Measurements from ENCODE around the gene FCER2.
A peak's percentile ranks its signal among the peaks of the same experiment; 100 is the strongest.
"Not testable (repeated sequence)": the region's sequence is repeated elsewhere in the genome, so short reads cannot be mapped to it uniquely, and the experiment has no call there.

Gene FCER2, protein sequence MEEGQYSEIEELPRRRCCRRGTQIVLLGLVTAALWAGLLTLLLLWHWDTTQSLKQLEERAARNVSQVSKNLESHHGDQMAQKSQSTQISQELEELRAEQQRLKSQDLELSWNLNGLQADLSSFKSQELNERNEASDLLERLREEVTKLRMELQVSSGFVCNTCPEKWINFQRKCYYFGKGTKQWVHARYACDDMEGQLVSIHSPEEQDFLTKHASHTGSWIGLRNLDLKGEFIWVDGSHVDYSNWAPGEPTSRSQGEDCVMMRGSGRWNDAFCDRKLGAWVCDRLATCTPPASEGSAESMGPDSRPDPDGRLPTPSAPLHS

DNA sequence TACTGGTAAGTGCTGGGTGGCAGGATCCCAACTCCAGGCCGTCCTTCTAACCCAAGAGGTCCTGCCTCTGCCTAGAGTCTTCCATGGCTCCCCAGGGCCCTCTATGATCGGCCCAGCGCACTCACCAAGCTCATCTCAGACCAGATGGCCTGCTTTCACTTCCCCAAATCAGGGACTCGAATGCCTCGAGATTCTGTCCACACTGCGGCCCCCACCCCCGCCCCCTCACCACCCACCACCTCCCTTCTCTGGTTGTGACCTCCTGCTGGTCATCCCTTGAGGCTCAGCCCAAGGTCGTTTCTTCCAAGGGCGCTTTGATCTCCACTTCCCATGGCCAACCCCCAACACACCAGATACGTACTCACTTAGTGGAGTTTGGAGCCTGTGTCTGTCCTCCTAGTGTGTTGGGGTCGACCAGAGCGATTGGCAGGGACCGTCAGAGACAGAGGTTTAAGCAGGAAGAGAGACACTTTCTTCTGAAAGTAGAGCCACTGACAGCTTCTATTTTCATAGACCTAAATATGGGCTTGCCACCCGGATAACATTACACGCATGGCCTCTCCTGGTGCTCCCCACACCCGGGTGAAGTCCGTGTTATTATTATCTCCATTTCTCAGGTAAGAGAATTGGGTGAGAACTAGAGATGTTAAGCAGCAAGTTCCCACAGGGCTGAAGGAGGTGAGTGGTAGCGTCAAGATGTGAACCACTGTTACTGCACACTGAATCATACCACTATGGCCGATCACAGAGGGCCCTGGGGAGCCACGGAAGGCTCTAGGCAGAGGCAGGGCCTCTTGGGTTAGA, at the start of gene FCER2:
FCER2 (minus strand) TSS at position 478 of the 804 bp plus-strand sequence. CDS start 2,371 bp downstream, outside the sequence.
- FAIRE-seq (peak; percentile 98), DNase-seq (ENCODE audit: insufficient read length, low spot score) (no peak)

DNA sequence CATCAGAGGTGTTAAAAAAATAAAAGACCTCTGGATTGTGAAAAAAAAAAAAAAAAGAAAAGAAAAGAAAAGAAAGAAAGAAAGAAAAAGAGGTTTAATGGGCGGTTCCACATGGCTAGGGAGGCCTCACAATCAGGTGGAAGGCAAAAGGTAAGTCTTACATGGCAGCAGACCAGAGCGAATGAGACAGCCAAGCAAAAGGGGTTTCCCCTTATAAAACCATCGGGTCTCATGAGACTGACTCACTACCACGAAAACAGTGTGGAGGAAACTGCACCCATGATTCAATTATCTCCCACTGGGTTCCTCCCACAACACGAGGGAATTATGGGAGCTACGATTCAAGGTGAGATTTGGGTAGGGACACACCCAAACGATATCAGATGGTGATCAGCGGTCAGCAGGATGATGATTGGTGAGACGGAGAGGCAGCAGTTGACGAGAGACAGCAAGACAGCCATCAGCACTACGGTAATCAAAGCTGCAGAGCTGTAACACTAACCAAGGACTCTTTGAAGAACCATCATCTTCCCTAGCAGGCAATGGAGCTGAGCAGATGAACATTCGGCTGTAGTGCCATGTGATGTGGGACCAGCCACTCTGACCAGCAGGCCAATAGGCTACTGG, 49.3 kb upstream of the FCER2 start:
- peak; percentile 59 for FAIRE-seq

GRCh38 chr19:7748756-7749155, 46.8 kb upstream of the FCER2 start:
- DNase-seq (ENCODE audit: insufficient read length, low spot score) = no peak
- no peak for FAIRE-seq

More for the DNA sequence above, 49.3 kb upstream of the FCER2 start:
- DNase-seq (ENCODE audit: insufficient read length, low spot score) = no peak

- no peak for FAIRE-seq
- no peak for DNase-seq (ENCODE audit: insufficient read length, low spot score)
Observed at GRCh38 chr19:7748171-7748570, 46.2 kb upstream of the FCER2 start.

DNA sequence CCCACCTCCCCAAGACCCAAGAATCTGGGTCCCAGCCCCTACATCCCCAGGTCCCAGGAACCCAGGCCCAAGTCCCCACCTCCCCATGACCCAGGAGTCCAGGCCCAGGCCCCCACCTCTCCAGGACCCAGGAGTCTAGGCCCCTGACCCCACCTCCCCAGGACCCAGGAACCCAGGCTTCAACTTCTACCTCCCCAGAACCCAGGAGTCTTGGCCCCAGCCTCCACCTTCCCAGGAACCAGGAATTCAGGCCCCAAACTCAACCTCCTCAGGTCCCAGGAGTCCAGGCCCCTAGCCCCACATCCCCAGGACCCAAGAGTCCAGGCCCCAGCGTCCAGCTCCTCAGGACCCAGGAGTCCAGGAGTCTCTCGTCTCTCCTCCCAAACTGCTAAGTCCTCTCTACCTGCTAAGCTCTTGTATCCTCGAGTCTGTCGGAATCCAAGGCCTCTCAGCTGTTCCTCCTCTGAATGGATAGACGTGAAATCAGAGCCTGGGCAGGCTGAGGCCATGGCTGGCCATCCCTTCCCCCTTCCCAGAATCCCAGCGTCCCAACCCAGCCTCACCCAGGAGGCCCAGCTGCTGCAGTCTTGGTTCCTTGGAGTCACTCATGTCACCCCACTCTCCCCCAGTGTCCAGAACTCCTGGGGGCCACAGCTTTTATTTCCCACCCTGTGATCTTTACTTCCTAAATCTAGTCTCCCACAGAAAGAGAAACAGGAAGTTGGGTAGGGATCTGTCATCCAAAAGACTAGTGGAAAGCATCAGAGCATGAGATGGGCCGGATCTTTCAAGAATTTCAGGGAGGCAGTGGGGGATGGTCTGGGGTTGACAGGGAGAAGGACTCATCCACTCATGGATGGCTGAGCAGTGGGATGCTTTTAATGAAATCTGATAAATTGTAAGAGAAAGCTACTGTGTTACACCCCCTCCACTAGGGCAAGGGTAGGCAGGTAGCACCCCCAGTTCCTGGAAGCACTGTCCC, 45.3 kb upstream of the FCER2 start, which contains the start of gene CD209:
CD209 (minus strand) TSS at position 632 of the 982 bp plus-strand sequence; CDS start at position 609, 23 bp downstream.
- no peak for DNase-seq (ENCODE audit: insufficient read length, low spot score)
- no peak for FAIRE-seq

DNA sequence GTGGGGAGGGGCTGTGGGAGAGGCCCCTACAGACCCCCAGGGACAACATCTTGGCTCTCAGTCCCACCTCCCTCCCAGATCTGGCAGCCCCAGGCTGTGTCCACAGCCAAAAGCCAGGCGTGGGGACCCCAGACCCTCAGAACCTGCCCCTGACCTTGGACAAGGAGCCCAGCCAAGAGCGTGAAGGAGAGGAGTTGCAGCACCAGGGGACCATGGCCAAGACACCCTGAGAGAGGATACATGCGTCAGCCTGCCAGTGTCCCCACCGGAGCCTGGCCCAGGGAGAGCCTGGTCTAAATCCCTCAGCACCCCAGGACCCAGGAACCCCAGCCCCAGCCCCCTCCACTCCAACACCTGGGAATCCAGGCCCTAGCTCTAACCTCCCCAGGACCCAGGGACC, 44.4 kb upstream of the FCER2 start:
- not testable (repeated sequence) for DNase-seq (ENCODE audit: insufficient read length, low spot score); FAIRE-seq

DNA sequence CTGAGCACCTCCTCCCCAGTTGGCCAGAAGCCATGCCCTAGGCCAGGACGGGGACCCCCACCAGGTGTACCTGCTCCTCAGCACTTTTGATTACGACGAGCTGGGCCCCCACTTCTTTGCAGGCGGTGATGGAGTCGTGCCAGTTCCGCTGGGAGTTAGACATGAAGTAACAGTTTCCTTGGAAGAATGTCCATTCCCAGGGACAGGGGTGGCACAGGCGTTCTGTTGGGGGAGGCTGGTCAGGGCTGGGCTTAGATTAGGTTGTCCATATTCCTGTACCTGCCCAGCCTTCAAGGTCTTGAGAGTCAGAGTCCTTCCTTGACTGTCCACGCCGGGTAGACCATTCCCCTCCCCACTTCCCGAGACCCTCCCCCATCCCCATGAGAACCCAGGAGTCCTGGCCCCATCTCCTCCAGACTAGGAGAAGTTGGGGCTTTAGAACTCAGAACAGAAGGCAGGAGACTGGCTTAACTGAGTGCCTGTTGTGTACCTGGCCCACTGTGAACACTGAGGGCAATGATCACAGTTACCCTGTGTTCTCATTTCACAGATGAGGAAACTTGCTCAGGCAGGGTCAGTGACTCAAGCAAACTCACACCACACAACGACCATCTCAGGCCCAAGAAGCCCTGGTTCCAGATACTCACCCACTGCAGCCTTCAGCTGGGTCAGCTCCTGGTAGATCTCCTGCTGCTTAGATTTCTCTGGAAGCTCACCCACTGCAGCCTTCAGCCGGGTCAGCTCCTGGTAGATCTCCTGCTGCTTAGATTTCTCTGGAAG, 43.1 kb upstream of the FCER2 start:
- DNase-seq (ENCODE audit: insufficient read length, low spot score) (no peak), FAIRE-seq (peak; percentile 18)

GRCh38 chr19:7744199-7744786, 42.4 kb upstream of the FCER2 start:
- FAIRE-seq (peak; percentile 8), DNase-seq (ENCODE audit: insufficient read length, low spot score) (no peak)

GRCh38 chr19:7743425-7743841, 41.5 kb upstream of the FCER2 start:
- peak; percentile 61 for DNase-seq (ENCODE audit: insufficient read length, low spot score)
- FAIRE-seq = peak; percentile 72

DNA sequence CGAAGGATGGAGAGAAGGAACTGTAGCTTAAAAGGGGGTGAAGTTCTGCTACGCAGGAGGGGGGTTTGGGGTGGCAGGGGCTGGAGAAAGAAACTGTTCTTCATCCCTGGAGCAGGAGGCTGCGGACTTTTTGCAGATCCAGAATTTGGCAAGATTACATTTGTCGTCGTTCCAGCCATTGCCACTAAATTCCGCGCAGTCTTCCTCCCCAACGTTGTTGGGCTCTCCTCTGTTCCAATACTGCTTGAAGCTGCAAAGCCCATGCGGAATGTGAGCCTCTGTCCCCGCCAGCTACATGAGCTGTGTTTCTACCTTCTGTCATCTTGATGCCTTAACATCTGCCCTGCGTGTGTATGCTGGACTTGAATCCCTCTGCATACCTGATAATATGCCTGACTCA, 41.1 kb upstream of the FCER2 start:
- FAIRE-seq (no peak), DNase-seq (ENCODE audit: insufficient read length, low spot score) (no peak)

- FAIRE-seq (peak; percentile 11), DNase-seq (ENCODE audit: insufficient read length, low spot score) (no peak)
Observed at GRCh38 chr19:7742575-7742974, 40.6 kb upstream of the FCER2 start.

DNA sequence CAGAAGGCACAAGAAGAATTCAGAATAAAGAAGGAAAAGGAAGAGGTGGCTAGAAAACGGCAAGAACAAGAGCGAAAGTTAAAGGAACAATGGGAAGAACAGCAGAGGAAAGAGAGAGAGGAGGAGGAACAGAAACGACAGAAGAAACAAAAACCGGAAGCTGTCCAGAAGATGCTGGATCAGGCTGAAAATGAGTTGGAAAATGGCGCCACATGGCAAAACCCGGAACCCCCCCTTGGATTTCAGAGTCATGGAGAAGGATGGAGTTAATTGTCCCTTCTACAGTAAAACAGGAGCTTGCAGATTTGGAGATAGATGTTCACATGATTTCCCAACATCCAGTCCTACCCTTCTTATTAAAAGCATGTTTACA, 38.7 kb upstream of the FCER2 start:
- FAIRE-seq (no peak), DNase-seq (ENCODE audit: insufficient read length, low spot score) (no peak)

DNA sequence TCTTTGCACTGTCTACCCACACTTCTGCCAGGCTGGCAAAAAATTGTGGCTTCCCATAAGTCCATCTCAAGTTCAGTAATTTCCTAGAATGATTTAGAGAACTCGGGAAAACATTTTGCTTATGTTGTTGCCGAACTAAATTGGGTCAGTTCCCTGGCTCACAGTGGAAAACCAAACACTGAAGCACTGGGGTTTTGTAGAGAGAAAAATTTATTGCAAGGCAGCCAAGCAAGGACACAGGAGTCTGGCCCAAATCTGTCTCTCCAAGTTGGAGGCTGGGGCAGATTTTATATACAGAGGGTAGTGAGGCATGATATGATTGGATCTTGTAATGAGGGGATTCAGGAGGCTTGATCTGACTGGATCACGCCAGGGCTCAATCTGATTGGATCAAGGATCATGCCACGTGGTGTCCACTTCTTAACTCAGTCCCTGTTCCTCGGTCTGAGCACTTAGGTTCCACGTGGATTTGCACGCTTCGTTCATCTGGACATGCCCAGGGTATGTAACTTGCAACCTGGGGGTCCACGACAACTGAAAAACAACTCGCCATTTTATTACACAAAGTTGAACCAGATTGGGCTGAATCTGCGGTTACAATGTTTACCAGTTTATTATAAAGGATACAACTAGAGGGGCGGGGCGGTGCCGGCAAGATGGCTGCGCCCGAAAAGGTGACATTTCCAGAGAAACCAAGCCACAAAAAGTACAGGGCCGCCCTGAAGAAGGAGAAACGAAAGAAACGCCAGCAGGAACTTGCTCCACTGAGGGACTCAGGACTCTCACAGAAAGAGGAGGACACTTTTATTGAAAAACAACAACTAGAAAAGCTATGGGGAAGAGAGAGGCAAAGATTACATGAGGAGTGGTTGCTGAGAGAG, 38.1 kb upstream of the FCER2 start:
- no peak for FAIRE-seq
- no peak for DNase-seq (ENCODE audit: insufficient read length, low spot score)

- no peak for FAIRE-seq
- no peak for DNase-seq (ENCODE audit: insufficient read length, low spot score)
Observed at GRCh38 chr19:7739211-7739755, 37.4 kb upstream of the FCER2 start.

DNA sequence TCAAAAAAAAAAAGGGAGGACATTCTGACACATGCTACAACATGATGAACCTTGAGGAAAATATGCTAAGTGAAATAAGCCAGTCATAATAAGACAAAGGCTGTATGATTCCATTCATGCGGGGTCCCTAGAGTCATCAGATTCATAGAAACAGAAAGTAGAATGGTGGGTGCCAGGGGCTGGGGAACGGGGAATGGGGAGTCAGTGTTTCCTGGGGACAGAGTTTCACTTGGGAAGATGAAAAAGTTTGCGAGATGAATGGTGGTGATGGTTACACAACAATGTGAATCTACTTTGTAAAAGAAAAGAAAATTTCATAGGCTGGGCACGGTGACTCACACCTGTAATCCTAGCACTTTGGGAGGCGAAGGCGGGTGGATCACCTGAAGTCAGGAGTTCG, 36.1 kb upstream of the FCER2 start:
- no peak for FAIRE-seq
- DNase-seq (ENCODE audit: insufficient read length, low spot score) = no peak

GRCh38 chr19:7737215-7737614, 35.3 kb upstream of the FCER2 start:
- FAIRE-seq (no peak), DNase-seq (ENCODE audit: insufficient read length, low spot score) (no peak)

- no peak for FAIRE-seq
- DNase-seq (ENCODE audit: insufficient read length, low spot score) = no peak
Observed at GRCh38 chr19:7736148-7736547, 34.2 kb upstream of the FCER2 start.
